Sigmoid colon (tissue), 7 donors: ENCODE measurements around the gene FECH. TPM values are rescaled to one million over a fixed set of nuclear protein-coding genes. Genes with fewer than 3 reads are reported as not detected.
"Not testable (repeated sequence)": the region's sequence is repeated elsewhere in the genome, so short reads cannot be mapped to it uniquely, and the experiment has no call there.

Experiments used
- DNase-seq: peaks from one replicate; pipeline ENCODE4 v3.0.0-alpha.2; 2019
- H3K27ac ChIP-seq, 4 donors: fragments of 200-600 bp; sonication (generic); one replicate each; pipeline ENCODE4 v1.5.1; 2016 to 2019; ENCODE audit warnings: mild to moderate bottlenecking in 1 of 4
- H3K27me3 ChIP-seq, 3 donors: fragments of 200-600 bp; sonication (generic); one replicate each; pipeline ENCODE4 v1.5.1; 2019; ENCODE audit warnings: mild to moderate bottlenecking in 1 of 3
- H3K36me3 ChIP-seq, 4 donors: fragments of 200-600 bp; sonication (generic); one replicate each; pipeline ENCODE4 v1.5.1; 2016 to 2019
- H3K4me1 ChIP-seq, 4 donors: fragments of 200-600 bp; sonication (generic); one replicate each; pipeline ENCODE4 v1.5.1; 2017 to 2019
- H3K4me3 ChIP-seq, 4 donors: fragments of 200-600 bp; sonication (generic); one replicate each; pipeline ENCODE4 v1.5.1; 2017 to 2019; ENCODE audit warnings: mild to moderate bottlenecking in 2 of 4, moderate library complexity in 1 of 4
- H3K9me3 ChIP-seq, 4 donors: fragments of 200-600 bp in 3 of 4; sonication (generic) in 3 of 4; one replicate each; pipeline versions ENCODE4 v1.5.1 to v1.6.1; 2013 to 2019
- EP300 ChIP-seq, 4 donors: sonication (generic); formaldehyde crosslinking; IDR thresholded peaks; one replicate each; pipeline ENCODE4 v1.6.1; 2017; ENCODE audit warnings: antibody characterized with exemption in 4 of 4
- POLR2A ChIP-seq, 2 donors: fragments of 450-650 bp; IDR thresholded peaks; one replicate each; pipeline ENCODE4 v1.6.1; 2016; ENCODE audit warnings: antibody characterized with exemption in 2 of 2, mild to moderate bottlenecking in 2 of 2, moderate library complexity in 2 of 2
- POLR2AphosphoS5 ChIP-seq, 4 donors: sonication (generic); formaldehyde crosslinking; IDR thresholded peaks; one replicate each; pipeline ENCODE4 v1.6.1; 2017; ENCODE audit warnings: antibody characterized with exemption in 4 of 4
- WGBS, 2 donors: extraction: QIAGEN DNeasy Blood & Tissue Kit; methylation state at CpG; one replicate each; pipeline ENCODE4 v1.1.7; 2013; 5-methylcytosine and 5-hydroxymethylcytosine counted together
- intact Hi-C: fragments of 100-400 bp; cut with DNase I; formaldehyde crosslinking; loops from one replicate; pipeline ENCODE4 v1.15.1; 2023
- polyA plus RNA-seq, 3 donors: library from polyadenylated mRNA; stranded (reverse); fragments of 200-250 nt; gene quantifications; one replicate each; pipeline ENCODE4 v1.2.3, GENCODE V29; 2013
- total RNA-seq, 4 donors: library from RNA; depleted of rRNA; stranded (reverse); fragments of >200 nt; gene quantifications; one replicate each; pipeline ENCODE4 v1.1.0, GENCODE V29; 2016
- TF ChIP-seq, protein P1 (sequence below), 4 experiments: fragments of 450-650 bp in 3 of 4; fragments of 200-600 bp in 1 of 4; IDR thresholded peaks; one replicate each; pipeline ENCODE4 v1.5.1; 2016 to 2019; ENCODE audit warnings: antibody characterized with exemption in 4 of 4, mild to moderate bottlenecking in 3 of 4, moderate library complexity in 2 of 4
- donor health status: healthy with polysubstance abuse.
- donor health status: Bipolar disorder and iron deficiency.
- donor health status: healthy.

The FECH gene
- total and polyA plus RNA-seq, 7 donors, result 7.8 to 64.6 (median 30.0) TPM

DNA sequence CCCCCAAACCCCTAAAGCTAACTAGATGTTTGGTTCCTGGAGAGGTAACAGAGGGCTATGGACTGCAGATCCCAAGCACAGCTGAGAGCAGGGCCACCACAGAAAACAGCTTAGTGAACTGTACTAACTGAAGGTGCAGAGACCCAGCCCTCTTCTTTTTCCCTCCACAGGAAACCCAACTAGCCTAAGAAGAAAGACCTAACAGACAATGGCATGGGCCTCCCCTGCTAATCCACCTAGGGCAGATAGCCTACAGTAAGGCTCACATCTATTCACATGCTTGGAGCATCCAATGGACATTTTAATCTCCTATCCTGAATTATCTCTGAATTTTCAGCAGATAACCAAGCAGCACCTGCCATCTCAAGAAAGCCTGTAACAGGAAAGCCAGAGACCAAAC is 8.8 kb upstream of the FECH start:
- H3K36me3 ChIP-seq, result peaks cover 0 to 24% (median 2%) of the 10 kb centered on the region in 4 donors
- no peak overlapping the region for H3K27ac ChIP-seq
- H3K4me1 ChIP-seq, result no peaks in the 10 kb centered on the region
- H3K4me3 ChIP-seq, result no peak overlapping the region
- DNase-seq, result no peak
- TF ChIP-seq, protein P1, sequence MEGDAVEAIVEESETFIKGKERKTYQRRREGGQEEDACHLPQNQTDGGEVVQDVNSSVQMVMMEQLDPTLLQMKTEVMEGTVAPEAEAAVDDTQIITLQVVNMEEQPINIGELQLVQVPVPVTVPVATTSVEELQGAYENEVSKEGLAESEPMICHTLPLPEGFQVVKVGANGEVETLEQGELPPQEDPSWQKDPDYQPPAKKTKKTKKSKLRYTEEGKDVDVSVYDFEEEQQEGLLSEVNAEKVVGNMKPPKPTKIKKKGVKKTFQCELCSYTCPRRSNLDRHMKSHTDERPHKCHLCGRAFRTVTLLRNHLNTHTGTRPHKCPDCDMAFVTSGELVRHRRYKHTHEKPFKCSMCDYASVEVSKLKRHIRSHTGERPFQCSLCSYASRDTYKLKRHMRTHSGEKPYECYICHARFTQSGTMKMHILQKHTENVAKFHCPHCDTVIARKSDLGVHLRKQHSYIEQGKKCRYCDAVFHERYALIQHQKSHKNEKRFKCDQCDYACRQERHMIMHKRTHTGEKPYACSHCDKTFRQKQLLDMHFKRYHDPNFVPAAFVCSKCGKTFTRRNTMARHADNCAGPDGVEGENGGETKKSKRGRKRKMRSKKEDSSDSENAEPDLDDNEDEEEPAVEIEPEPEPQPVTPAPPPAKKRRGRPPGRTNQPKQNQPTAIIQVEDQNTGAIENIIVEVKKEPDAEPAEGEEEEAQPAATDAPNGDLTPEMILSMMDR (IDR thresholded peaks at IDR 0.05), result no peak
- TF ChIP-seq EP300 (IDR thresholded peaks at IDR 0.05), result no peak
- TF ChIP-seq POLR2A (IDR thresholded peaks at IDR 0.05), result no peak
- TF ChIP-seq POLR2AphosphoS5 (IDR thresholded peaks at IDR 0.05), result no peak
- H3K27me3 ChIP-seq, result no peaks in the 10 kb centered on the region
- intact Hi-C loops, result no loop called here
- no peaks in the 10 kb centered on the region for H3K9me3 ChIP-seq

DNA sequence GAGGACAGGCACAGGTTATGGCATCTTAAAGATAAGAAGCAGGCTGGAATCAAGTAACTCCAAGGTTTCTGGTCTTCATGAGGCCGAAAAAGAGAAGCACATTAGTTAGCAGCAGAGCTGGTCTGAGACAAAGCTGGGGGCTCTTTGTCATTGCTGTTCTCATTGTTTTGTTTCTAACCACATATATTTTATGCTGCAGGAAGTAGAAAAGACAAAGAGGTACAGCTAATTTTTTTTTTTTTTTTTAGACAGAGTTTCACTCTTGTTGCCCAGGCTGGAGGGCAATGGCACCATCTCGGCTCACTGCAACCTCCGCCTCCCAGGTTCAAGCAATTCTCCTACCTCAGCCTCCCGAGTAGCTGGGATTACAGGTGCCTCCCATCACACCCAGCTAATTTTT is 6.2 kb upstream of the FECH start:
- H3K27me3 ChIP-seq, H3K9me3 ChIP-seq, H3K4me3 ChIP-seq, H3K4me1 ChIP-seq, H3K36me3 ChIP-seq, H3K27ac ChIP-seq, DNase-seq, intact Hi-C loops: not testable (repeated sequence)
- 85 to 95% methylated on average over 4 of the region's 4 CpGs for whole genome bisulfite sequencing, 2 donors

DNA sequence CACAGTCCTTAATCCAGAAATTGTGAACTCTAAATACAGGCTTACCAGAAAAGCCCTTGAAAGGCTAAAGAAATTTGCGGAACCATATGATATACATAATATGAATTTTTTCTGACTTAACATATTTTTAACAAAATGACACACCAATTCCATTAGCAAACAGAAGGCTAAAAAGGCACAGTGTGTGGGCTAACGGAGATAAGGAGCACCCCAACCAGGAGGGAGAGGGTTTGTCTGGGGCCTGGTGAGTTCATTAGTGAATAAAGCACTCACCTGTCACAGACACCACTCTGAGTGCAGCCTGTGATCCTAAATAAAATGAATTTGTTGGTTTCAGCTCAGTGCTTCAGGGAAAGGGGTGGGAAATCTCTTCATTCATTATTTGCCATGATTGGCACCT is 2.7 kb upstream of the FECH start:
- Histone ChIP-seq H3K36me3 (no peaks in the 10 kb centered on the region), H3K4me1 (peaks cover 0 to 17% (median 11%) of the 10 kb centered on the region in 4 donors), H3K27me3 (no peaks in the 10 kb centered on the region), H3K27ac (no peak overlapping the region), H3K9me3 (no peaks in the 10 kb centered on the region), H3K4me3 (no peak overlapping the region)
- 93 to 94% methylated on average over 2 of the region's 2 CpGs for WGBS, 2 donors
- intact Hi-C loops, result loop anchor here (5.0 kb wide), 1 partner anchor 33 kb away; the partner anchor contains the start of gene NARS1
- TF ChIP-seq, protein P1 (IDR thresholded peaks at IDR 0.05), result no peak
- no peak for TF ChIP-seq POLR2A (IDR thresholded peaks at IDR 0.05)
- TF ChIP-seq EP300 (IDR thresholded peaks at IDR 0.05), result no peak
- TF ChIP-seq POLR2AphosphoS5 (IDR thresholded peaks at IDR 0.05), result no peak
- DNase-seq, result no peak

DNA sequence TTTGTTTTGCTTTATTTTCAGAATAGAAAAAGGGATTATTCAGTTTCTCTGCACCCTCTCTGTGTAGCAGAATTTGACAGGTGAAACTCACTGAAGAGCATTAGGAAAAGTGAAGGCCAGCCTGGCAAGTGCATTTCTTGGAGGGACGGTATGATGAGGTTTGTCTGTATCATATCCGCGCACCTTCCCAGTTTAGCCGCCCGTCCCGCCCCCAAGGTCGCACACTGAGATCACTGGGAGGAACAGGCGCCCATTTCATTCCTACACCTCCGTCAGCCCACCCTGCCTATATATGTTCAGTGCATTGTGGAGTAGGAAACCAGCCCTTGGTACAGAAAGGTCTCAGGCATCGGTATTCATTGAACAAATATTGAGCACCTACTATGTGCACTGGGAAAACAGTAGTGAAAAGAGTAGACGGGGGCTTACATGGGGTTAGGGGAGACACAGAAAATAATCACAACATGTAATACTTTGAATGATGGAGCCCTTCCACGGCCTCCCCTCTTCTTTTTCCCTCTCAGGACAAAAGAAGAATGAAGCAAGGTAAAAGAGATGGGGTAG is 678 bp upstream of the FECH start:
- DNase-seq, result no peak
- intact Hi-C loops, result loop anchor here (5.0 kb wide), 1 partner anchor 35 kb away; the partner anchor contains the start of gene NARS1
- H3K4me3 ChIP-seq, result peak overlapping the region in 3 of 4 donors; percentile 87 to 96 (median 89)
- TF ChIP-seq EP300 (IDR thresholded peaks at IDR 0.05), result no peak
- TF ChIP-seq POLR2A (IDR thresholded peaks at IDR 0.05), result no peak
- no peak for TF ChIP-seq POLR2AphosphoS5 (IDR thresholded peaks at IDR 0.05)
- TF ChIP-seq, protein P1 (IDR thresholded peaks at IDR 0.05), result no peak
- peak overlapping the region; percentile 88 to 93 (median 90) for H3K27ac ChIP-seq
- H3K36me3 ChIP-seq, result no peaks in the 10 kb centered on the region
- no peaks in the 10 kb centered on the region for H3K27me3 ChIP-seq
- 56 to 82% methylated on average over 12 of the region's 12 CpGs for WGBS, 2 donors
- H3K4me1 ChIP-seq, result peaks cover 0 to 17% (median 11%) of the 10 kb centered on the region in 4 donors
- no peaks in the 10 kb centered on the region for H3K9me3 ChIP-seq

DNA sequence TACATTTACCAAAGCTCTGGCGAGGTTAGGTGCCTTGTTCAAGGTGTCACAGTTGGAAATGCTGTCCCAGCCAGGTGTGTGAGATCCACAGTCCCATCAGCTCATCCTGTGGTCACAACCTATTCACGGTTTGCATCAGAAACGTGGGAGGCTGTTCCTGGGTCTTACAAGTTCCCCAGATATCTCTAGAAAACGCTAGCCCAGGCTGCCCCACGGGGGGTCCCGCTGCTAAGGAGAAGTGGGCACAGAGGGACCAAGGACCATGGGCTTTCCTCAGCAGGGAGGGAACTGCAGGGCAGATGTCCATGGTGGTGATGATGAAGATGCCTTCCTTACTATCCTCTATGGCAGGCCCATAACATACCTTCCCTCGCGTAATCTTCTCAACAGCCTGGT is 649 bp downstream of the FECH start:
- Histone ChIP-seq H3K27me3 (no peaks in the 10 kb centered on the region), H3K4me1 (peaks cover 0 to 17% (median 11%) of the 10 kb centered on the region in 4 donors), H3K9me3 (no peaks in the 10 kb centered on the region), H3K4me3 (peak overlapping the region; percentile 66 to 96 (median 88)), H3K36me3 (peaks cover 0 to 7% (median 0%) of the 10 kb centered on the region in 4 donors), H3K27ac (peak overlapping the region; percentile 88 to 93 (median 90))
- TF ChIP-seq POLR2AphosphoS5 (IDR thresholded peaks at IDR 0.05) (no peak), POLR2A (IDR thresholded peaks at IDR 0.05) (no peak), EP300 (IDR thresholded peaks at IDR 0.05) (no peak)
- TF ChIP-seq, protein P1 (IDR thresholded peaks at IDR 0.05), result no peak
- no peak for DNase-seq
- 6 to 20% methylated on average over 8 of the region's 8 CpGs for WGBS, 2 donors
- intact Hi-C loops, result loop anchor here (5.0 kb wide), 1 partner anchor 36 kb away; the partner anchor contains the start of gene NARS1
